Dedifferentiated amniotic fluid mesenchymal stem cell (primary cell): ENCODE results near the gene TSEN54.

Experiments used
- DNase-seq: peaks from one replicate; pipeline ENCODE4 v3.0.0-alpha.2; 2016; ENCODE audit errors: extremely low spot score

TSEN54 gene

GRCh38 chr17:75503976-75504346 lies 12.4 kb upstream of the TSEN54 start:
- no peak for DNase-seq

GRCh38 chr17:75504347-75505151 lies 11.8 kb upstream of the TSEN54 start:
- DNase-seq, result no peak

DNA sequence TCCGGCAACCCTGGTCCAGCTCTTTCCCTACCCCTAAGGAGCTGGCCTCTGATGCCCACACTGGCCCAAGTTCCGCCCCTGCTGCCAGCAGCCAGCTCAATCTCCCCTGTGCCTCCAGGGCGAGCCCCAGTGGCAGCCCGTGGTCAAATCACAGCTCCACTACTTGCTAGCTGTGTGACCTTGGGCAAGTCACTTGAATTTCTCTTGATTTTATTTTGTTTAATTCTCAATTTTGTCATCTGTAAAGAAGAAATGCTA lies 11.2 kb upstream of the TSEN54 start:
- DNase-seq, result no peak

- DNase-seq, result no peak
These were observed 10.7 kb upstream of the TSEN54 start for GRCh38 chr17:75505640-75506039.

GRCh38 chr17:75506134-75506533 lies 10.2 kb upstream of the TSEN54 start:
- DNase-seq, result no peak

- no peak for DNase-seq
These were observed 9.4 kb upstream of the TSEN54 start for GRCh38 chr17:75506888-75507287.

- no peak for DNase-seq
These were observed 8.3 kb upstream of the TSEN54 start for GRCh38 chr17:75507733-75508719.

- no peak for DNase-seq
These were observed 7.4 kb upstream of the TSEN54 start for GRCh38 chr17:75508931-75509361.

DNA sequence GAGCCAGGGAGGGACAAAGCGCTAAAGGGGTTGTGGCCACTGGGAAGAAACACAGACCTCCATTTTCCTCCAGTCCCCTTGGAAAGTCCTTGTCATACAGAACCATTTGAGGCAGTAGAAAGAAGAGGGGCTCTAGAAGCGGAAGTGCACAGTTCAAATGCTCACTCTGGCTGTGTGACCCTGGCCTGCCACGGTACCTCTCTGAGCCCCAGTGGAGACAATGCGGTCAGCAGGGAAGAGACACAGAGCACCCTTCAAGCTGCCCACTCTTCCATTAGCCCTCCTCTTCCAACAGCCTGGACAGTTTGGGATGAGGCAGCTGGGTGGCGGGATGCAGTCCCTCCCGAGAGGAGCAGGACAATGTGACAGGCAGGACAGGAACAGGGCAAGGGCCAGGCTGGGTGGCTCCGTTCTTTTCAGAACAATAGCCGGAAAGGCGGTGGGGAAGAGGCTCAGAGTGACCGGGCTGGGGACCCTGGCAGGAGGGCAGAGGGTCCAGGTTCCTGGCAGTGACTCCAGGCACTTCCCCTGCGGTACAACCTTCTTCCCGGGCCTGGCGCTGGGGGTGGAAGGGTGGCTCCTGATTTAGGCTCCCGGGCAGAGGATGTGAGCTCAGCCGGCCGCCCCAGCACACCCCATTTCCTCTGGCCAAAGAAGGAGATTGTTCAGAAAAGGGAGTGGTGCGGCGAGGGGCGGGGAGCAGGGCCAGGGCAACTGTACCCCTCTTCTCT lies 6.6 kb upstream of the TSEN54 start:
- DNase-seq, result no peak

- no peak for DNase-seq
These were observed 5.1 kb upstream of the TSEN54 start for GRCh38 chr17:75511270-75511609.

GRCh38 chr17:75511610-75512575 lies 4.4 kb upstream of the TSEN54 start:
- no peak for DNase-seq

- no peak for DNase-seq
These were observed 3.2 kb upstream of the TSEN54 start for GRCh38 chr17:75512926-75513640.

- no peak for DNase-seq
These were observed 2.7 kb upstream of the TSEN54 start for GRCh38 chr17:75513641-75514000.

- DNase-seq, result no peak
These were observed 1.9 kb upstream of the TSEN54 start for GRCh38 chr17:75514299-75514918.

DNA sequence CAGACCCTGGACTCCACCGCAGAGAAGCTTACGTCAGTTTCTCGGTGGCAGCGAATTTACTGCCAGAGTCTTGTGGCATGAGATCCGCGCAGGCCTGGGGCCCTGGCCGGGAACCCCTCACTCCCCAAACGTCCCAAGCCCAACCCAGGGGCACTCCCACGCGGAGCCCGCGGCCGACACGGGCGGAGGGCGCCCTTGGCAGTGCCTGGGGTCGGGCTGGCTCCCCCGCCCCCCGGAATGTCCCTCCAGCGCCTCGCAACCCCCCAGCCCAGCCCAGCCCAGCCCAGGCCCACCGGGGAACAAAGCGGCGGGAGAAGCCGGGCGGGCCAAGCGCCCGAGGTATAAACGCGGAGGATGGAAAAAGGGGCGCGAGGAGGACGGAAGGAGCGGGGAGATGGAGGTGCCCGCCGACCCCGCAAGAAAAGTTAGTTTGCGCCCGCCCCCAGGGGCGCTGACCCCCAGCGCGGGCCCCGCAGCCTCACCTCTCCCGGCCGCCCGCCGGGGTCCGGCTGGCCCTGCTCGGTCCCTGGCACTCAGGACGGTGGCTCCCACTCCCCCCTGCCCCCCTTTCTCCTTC lies 1.3 kb upstream of the TSEN54 start:
- DNase-seq, result no peak

- DNase-seq, result peak; percentile 76
These were observed 653 bp upstream of the TSEN54 start, which contains the start of gene CASKIN2 for GRCh38 chr17:75515496-75516254. CASKIN2 (minus strand) TSS chr17:75515537; CDS start chr17:75513804, 1,733 bp downstream.

DNA sequence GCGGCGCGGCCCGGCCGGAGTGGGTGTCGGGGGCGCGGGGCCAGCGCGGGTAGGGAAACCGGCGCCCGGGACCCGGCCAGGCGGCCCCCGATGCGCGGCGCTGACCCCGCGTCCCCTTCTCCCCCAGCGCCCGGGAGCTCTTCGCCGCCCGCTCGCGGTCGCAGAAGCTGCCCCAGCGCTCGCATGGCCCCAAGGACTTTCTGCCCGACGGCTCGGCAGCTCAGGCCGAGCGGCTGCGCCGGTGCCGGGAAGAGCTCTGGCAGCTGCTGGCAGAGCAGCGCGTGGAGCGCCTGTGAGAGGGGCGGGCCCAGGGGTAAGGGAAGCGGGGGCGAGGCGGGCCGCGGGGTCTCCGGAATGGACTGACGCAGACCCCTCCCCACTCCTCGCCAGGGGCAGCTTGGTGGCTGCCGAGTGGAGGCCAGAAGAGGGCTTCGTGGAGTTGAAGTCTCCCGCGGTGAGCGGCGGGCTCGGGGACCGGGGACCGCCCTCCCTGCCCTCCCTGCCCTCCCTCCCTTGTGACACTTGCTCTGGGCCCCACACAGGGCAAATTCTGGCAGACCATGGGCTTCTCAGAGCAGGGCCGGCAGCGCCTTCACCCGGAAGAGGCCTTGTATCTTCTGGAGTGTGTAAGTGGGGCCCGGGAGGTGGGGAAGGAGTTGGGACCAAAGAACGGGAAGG lies 430 bp downstream of the TSEN54 start:
- DNase-seq, result no peak

DNA sequence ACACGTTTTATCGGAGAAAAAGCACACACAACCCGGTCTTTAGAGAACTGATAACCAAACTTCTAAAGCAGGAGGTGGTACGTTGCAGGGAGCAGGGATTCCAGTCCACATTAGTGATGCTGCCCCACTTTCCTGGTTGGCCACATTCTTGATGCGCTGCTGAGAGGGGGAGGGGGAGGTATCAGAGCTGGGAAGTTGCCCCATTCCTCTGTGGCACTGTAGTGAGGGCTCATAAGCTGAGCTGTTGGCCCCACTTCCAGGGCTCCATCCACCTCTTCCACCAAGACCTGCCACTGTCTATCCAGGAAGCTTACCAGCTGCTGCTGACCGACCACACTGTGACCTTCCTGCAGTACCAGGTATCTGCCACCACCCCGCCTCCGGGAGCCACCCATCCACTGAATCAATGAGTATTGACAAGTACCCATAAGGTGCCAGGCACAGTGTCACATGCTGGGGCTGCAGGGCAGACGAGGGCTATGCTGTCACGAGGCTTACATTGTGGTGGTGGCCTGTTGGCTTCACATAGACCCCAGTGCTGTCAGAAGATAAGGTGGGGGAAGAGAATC lies 1.1 kb downstream of the TSEN54 start:
- no peak for DNase-seq
